HG03439 (cell line): Measurements from ENCODE around the gene NOVA2.

Source experiments
- ATAC-seq: cut with Tn5 transposase; IDR thresholded peaks from one replicate; pipeline ENCODE4 v1.9.1; 2021; ENCODE audit warnings: mild to moderate bottlenecking, moderate library complexity; ENCODE audit not compliant: unreplicated experiment

The NOVA2 gene

DNA sequence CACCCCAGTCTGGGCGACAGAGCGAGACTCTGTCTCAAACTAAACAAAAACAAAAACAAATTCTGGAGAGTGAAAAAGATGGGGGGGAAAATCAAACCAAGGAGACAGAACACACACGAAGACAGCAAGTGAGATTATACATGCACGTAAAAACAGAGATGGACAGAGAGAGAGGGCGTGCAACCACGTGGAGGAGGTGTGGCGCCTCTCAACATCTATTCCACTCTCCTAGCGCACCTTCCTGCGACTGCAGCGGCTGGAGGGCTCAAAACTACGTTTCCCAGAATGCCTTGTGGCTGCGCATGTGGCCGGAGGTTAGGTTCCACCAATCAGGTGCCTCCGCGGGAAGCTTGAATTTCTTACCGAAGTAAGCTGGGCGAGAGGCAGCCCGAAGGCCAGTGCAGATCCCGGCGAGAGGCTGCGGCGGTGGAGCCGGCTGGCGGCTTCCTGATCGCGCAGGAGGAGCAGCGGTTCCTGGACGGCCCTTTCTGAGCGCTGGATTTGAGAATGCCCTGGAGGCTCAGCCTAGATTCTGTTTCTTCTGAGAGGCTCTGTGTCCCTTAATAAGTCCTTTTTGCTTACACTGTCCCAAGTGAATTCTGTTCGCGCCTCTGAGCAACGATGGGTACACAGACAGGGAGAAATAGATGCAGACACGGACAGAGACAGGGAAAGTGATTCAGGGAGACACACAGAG is 46.0 kb downstream of the NOVA2 start:
- ATAC-seq = peak; percentile 83

DNA sequence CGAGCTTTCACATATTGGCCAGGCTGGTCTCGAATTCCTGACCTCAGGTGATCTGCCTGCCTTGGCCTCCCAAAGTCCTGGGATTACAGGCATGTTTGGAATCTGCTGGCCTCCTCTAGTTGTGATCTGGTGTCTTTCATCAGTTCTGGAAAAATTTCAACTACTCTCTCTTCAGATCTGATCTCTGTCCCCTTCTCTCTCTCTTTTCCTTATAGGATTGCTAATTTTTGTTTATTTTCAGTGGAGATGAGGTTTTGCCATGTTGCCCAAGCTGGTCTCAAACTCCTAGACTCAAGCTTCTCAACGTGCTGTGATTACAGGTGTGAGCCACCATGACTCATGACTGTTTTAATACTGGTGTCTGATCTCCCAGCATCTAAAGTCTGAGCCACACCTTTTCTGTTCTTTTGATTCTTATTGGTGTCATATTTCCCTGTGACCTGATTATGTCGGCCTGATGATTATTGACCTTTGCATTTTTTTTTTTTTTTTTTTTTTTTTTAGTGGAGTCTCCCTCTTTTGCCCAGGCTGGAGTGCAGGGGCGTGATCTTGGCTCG is 48.7 kb downstream of the NOVA2 start:
- ATAC-seq = no peak

DNA sequence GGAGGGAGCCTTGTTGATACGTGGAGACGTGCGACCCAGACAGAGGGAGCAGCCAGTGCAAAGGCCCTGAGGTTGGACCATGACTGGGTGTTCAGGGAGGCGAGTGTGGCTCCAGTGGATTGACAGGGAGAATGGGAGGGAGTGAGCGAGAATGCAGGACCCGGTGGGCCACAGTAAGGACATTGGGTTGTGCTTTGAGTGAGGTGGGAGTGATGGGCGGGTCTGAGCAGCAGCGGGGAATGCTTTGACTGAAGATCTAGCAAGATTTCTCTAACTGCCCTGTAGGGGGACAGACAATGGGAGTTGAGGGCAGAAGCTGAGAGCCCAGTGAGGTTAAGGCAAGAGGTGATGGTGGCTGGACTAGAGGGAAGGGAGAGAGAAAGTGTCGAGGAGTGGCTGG is 51.4 kb downstream of the NOVA2 start:
- ATAC-seq = no peak

DNA sequence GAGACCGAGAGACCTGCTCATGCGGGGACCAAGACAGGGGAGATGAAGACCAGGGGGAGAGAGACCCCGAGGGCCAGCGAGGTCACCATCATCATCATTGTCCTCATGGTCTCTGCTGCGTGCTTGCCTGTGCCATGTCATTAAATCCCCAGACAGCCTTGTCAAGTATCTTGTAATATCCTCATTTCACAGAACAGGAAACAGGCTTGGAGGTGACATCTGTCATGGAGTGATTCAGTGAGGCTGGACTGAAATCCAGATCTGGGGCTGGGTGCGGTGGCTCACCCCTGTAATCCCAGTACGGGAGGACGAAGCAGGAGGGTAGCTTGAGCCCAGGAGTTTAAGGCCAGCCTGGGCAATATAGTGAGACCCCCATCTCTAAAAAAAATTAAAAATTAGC is 53.2 kb downstream of the NOVA2 start:
- ATAC-seq = no peak

DNA sequence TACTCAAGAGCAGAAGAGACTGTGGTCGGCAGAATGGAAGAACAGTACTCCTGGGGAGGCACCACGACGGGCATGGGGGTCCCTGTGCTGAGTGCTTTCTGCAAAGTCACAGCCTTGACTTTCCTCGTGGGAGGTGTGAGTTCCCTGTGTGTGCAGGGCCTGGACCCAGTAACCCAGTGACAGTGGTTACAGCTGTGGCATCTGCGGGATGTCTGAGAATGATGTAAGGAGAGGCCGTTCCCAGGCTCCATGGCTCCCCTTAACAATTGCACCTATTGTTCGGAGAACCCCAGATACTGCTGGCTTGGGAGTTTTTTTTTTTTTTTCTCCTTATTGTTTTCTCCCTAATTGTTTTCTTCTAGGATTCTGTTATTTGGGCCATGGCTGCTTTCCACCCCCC is 54.0 kb downstream of the NOVA2 start:
- no peak for ATAC-seq

DNA sequence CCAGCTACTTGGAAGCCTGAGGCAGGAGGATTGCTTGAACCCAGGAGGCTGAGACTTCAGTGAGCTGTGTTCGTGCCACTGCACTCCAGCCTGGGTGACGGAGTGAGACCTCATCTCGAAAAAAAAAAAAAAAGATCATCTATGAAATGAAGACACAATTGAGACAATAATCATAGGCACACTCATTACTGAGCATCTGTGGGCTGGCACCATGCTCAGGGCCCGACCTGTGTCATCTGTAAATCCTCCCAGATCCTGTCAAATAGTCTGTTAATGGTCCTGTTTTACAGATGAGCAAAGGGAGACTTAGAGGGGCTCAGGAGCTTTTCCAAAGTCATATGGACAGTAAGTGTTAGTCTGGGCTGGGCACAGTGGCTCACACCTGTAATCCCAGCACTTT is 54.9 kb downstream of the NOVA2 start:
- ATAC-seq = no peak

DNA sequence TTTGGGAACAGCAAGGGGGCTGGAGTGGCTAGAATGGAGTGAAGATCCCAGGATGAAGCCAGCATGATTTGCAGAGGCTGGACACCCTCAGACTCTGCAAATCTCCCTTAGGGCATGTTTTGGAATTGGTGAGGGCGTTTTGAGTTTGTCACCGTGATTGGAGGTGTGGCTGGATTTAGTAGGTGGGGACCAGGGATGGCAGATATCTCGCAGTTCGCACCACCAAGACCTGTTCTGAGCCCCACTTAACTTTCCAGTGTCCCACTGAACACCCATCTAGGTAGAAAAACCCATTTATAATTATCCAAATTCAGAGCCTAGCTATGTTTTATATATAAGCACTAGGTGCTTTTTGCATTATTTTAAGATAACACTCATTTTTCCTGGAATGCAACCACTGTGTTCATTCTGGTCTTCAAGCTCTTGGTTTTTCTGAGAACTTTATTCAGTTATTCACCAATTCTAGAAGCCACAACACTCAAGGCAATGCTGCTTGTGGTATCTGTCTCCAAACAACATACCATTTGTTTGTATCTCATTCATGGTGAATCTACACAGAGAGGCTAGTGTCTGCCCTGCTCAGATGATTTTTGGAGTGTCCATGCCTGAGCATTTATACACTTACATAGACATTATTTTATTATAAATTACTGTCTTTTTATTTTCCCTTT is 56.1 kb downstream of the NOVA2 start:
- no peak for ATAC-seq

DNA sequence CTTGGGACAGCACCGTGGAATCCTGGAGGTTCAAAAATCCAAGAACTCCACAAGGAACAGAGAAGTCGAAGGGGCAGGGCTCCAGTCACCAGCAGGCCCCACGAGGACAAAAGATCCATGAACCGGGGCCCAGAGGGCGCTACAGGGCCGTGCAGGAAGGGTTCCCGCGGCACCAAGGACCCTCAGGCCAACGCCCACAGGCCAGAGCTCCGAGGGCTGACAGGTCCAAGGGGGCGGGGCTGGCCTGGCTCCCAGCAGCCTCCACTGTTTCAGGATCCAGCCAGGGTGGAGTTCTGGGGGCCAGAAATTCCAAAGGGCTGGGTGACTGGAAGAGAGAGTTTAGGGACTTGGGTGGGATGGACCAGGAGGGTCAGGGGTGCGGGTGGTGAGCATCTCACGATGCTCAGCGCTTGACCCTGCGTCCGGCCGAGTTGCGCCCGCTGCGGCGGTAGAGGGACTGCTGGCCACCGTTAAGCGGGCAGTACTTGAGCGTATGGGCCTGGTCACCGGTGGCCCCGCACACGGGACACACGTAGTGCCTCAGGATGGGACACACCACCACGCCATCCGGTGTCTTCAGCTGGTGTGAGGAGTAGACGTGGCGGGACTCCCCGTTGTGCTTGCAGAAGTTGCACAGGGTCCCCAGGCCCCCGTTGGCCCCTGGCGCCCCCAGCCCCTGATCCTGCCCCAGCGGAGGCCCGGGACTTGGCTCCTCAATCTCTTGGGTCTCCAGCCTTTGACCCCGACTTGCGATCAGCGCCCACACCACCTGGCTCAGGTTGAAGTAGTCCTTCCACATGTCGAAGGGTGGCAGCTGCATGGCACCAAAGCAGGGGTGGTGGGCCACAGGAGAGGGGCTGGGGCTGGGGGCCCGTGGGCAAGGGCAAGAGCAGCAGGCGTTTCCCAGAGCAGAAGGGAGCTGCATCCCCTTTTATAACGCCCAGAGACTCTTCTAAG is 59.5 kb downstream of the NOVA2 start, which contains the start of gene NANOS2:
TSS of gene NANOS2 (minus strand) at position 905 of the 957 bp plus-strand sequence. CDS start at position 820, 85 bp downstream.
- no peak for ATAC-seq

DNA sequence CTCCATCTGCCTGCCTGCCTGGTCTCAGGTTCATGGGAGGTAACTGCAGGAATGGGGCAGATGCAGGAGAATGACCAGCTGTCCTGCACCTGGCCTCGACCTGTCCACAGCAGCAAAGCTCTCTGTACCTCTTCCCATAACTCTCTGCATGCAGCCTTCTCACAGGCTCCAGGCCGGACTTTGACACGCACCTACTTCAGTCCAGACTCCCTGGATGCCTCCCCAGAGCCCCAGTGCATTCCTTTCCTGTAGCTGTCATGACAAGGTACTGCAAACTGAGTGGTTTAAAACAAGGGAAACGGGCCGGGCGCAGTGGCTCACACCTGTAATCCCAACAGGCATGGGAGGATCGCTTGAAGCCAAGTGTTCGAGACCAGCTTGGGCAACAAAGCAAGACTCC is 62.4 kb downstream of the NOVA2 start:
- no peak for ATAC-seq

DNA sequence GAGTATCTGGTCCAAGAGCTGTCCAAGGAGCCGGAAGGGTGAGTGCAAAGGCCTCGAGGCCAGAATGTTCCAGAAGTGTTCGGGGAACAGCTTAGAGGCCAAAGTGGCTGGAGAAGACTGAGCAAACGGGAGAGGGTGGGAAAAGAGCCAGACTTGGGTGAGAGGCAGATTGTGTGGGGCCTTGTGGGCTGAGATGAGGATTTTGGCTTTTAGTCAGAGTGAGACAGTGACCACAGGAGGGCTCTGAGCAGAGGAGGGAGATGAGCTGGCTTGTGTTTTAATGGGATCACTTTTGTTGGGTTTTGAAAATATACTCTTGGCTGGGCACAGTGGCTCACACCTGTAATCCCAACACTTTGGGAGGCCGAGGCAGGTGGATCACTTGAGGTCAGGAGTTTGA is 64.7 kb downstream of the NOVA2 start:
- no peak for ATAC-seq

DNA sequence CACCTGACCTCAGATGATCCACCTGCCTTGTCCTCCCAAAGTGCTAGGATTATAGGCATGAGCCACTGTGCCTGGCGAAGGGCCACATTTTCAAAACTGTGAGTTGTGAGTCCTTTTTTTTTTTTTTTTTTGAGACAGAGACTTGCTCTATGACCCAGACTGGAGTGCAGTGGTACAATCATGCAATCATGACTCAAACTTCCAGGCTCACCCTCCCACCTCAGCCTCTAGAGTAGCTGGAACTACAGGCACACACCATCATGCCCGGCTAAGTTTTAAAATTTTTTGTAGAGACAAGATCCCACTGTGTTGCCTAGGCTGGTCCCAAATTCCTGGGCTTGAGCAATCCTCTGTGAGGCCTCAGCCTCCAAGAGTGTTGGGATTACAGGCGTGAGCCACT is 67.4 kb downstream of the NOVA2 start:
- ATAC-seq = no peak

DNA sequence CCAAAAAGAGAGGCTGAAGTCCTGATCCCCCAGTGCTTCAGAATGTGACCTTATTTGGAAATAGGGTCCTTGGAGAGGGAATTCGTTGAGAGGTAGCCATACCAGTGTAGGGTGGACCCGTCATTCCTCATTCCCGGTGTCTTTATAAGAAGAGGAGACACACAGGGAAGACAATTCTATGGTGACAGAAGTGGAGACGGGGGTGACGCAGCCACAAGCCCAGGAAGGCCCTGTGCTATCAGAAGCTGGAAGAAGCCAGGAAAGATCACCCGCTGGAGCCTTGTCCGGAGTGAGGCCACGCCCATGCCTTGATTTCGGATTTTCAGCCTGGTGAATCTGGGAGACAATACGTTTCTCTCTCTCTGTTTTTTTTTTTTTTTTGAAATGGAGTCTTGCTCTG is 68.7 kb downstream of the NOVA2 start:
- no peak for ATAC-seq

DNA sequence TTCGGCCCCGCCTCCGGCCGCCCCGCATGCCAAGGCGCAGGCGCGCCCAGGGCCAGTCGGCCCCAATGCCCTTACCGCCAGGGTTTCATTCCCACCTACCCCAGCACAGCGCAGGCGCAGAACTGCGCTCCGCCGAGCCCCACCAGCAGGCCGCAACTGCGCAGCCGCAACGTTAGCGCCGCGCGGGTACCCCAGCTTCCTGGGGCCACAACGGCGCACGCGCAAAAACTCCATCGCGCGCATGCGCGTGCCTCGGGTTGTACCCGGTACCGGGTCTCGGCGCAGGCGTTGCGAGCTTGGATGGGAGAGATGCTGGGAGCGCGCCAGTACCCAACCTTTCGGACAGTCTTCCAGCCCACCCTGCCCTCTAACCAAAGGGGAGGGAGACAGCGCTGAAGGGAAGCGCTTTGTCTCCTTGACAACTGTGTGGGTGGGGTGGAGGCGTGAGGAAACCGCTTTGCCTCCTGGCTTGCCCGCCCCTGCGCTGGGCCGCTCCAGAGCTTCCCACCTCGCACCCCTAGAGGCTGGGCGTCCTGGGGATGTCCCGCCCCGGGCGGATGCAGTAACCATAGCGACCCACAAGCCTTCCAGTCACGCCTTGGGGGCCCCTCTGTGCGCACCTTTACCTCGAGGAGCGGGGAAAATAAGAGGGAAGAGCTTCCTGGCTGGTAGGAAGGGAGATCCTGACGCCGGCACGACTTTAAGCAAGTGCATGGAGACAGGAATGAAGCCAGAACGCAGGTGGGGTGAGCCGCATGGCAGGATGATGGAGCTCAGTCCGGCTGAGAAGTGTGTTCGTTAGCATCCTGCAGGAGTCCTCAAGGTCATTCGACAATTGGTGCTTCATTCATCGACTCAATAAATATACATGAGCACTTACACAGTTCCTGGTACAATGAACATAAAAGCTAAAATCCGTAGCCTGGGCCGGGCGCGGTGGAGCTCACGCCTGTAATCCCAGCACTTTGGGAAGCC is 70.7 kb downstream of the NOVA2 start:
- peak; percentile 85 for ATAC-seq

DNA sequence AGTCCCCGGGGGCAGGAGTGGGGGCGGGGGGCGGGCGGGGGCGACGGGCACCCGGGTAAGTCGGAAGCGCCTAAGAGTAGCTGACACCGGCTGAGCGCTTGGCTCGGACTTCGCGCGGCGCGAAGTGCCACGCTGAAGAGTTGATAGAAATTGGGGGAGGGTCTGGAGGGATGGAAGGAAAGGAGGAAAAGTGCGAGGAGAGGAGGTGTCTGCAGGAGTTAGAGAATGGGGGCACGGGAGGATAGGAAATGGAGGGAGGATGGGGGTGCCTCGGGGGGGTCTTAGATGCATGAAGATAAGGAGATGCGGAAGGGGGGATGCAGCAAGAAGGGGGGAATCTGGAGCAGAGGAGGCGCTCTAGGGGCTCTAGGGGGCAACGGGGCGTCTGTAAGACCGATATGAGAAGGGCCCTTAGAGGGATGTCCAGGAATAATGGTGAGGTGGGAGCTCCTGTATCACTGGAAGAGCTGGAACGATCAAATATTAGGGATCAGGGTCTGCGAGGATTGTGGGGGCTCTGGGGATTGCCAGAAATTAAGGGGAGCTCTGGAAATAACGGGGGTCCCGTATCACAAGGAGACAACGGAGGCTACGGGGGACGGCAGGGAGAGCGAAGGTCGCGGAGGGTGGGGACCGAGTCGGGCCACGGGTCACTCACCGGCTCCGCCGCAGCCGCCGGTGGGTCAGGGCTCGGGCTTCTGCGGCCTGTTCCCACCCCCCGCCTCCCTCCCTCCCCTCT is 71.6 kb downstream of the NOVA2 start, which contains the start of gene MYPOP:
TSS of gene MYPOP (minus strand) at position 702 of the 739 bp plus-strand sequence. CDS start 840 bp downstream, outside the sequence.
- no peak for ATAC-seq

DNA sequence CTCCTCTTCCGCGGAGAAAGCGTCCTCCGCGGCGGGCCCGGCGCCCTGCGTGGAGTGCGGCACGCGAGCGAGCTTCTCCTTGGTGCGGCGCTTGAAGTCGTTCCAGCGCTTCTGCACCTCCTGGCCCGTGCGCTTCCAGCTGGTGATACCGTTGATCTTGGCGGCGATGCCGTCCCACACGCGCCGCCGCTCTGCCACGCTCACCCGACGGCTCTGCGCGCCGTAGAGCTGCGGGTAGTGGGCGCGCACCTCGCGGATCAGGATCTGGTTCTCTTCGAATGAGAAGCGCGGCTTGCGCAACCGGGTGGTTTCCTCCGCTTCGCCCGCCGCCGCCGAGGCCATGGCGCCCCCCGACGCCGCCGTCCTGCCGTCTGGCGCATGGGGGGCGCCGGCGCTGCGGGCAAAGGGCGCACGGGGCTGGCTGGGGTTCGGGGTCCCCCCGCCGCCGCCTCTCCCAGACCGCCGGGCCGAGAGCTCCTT is 72.2 kb downstream of the NOVA2 start:
- no peak for ATAC-seq

DNA sequence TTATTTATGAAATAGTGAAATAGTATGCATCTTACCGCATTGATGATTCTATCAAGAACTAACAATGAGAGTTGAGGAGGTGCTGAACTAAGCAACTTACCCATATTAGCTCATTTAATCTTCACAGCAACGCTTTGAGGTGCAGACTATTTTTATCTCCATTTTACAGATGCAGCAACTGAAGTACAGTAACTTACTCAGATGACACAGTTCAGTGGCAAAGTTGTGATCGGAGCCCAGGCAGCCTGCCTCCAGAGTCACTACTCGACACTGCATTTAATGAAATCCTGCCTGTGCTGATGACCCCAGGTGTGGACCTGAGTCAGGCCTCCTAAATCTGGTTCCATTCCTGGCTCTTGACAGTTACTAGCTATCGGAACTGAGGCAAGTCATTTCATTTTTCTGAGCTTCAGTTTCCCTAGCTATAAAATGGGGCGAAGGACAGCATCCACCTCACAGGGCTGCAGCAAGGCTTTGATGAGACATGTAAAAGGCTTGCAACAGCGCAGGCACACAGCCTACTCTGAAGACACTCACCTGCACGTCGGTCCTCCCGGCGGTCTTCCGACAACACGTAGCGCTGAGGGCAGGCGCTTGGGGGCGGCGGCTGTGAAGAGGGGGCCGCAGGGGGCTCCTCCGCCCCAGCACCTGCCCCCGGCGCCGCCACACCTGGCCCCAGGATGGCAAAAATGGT is 72.8 kb downstream of the NOVA2 start:
- no peak for ATAC-seq

DNA sequence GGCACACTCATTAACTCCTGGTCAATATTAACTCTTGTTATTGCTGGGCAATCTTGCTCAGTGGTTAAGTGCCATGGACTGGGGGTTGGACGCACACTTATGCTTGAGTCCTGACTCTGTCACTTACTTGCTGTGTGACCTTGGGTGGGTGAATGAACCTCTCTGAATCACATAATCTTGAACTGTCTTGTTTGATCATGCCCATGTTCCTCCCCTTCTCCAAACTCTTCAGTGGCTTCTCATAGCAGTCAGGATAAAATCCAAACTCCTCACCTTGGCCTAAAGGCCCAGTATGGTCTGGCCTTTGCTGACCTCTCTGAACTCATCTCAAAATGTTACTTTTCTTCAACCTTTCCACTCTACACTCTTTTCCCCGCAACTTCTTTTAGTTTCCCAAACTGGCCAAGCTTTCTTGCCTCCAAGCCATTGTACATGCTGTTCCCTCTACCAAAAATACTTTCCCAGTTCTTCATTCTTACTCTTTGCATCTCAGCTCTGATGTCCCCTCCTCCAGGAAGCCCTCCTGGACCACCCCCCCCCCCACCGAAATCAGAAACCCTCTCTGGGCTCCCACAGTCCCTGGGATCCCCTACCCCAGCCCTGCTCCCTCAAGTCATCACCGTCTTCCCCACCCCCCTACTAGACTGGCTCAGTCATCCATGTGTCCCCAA is 73.6 kb downstream of the NOVA2 start:
- no peak for ATAC-seq

DNA sequence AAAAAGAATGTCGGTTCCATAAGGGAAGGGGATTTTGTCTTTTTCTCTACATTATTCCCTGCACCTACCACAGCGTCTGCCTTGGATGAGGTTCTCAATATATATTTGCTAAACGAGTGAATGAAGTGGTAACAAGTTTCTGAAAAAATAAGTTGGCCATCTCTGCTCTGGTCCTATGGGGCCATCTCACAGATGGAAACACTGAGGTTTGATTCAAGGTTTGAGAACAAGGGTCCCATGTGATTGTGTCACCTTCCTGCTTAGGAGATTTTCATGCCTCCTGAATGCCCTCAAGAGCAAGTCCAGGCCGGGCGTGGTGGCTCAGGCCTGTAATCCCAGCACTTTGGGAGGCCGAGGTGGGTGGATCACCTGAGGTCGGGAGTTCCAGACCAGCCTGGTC is 74.4 kb downstream of the NOVA2 start:
- ATAC-seq = no peak
